ENCODE measurements around the gene CSK. TPM values are rescaled to one million over a fixed set of nuclear protein-coding genes. Genes with fewer than 3 reads are reported as not detected.

CSK gene
- total and polyA plus RNA-seq, 2 experiments from 2014 or later: 13.6 to 27.5 TPM

- no peak within 1 kb of the TSS for H3K27ac Mint-ChIP-seq
- TF ChIP-seq EZH2 (IDR thresholded peaks at IDR 0.05; ENCODE audit: low read depth, unreplicated experiment) (no peak), CTCF (conservative IDR thresholded peaks at IDR 0.05; ENCODE audit: low read depth in 2 of 2) (no peak), STAT1 (IDR thresholded peaks at IDR 0.05; ENCODE audit: unreplicated experiment) (no peak), CREB1 (CRISPR knock-in tag; IDR thresholded peaks at IDR 0.05; ENCODE audit: low read depth) (no peak), REST (IDR thresholded peaks at IDR 0.05; ENCODE audit: unreplicated experiment) (no peak), ZNF331 (CRISPR knock-in tag; IDR thresholded peaks at IDR 0.05; ENCODE audit: low read depth) (no peak)
- DNase-seq (ENCODE audit: low spot score): no peak
- H3F3A ChIP-seq (replicated peaks; ENCODE audit: low read depth): peaks cover 3% of the 10 kb centered on the region; the same call in 1 of the 2 replicates
- no peak within 1 kb of the TSS for H3K4me2 ChIP-seq
- H2AFZ ChIP-seq: no peak within 1 kb of the TSS
- H4K20me1 ChIP-seq (replicated peaks; ENCODE audit: insufficient read depth): no peaks in the 10 kb centered on the region
- H3K36me3 Mint-ChIP-seq (ENCODE audit: low read depth): no peaks in the 10 kb centered on the region; the same call in 2 of the 3 replicates
- peaks cover 21% of the 10 kb centered on the region for H3K4me1 Mint-ChIP-seq
- H3K9me2 ChIP-seq (ENCODE audit: insufficient read depth): no peaks in the 10 kb centered on the region
- H3K79me2 ChIP-seq (replicated peaks; ENCODE audit: insufficient read depth): no peaks in the 10 kb centered on the region
- H3K4me3 ChIP-seq: no peak within 1 kb of the TSS
- ATAC-seq: no peak
- no peaks in the 10 kb centered on the region for H3K36me3 ChIP-seq (ENCODE audit: insufficient read depth)
- no peaks in the 10 kb centered on the region for H3K27me3 ChIP-seq (ENCODE audit: insufficient read depth)
- no peak within 1 kb of the TSS for H3K4me3 Mint-ChIP-seq
- H3K9me3 Mint-ChIP-seq: no peaks in the 10 kb centered on the region
- H3K27me3 Mint-ChIP-seq (ENCODE audit: insufficient read depth, low read depth, poor library complexity): peaks cover 6% of the 10 kb centered on the region
- peaks cover 10% of the 10 kb centered on the region; the same call in 1 of the 2 replicates for H3K4me1 ChIP-seq (ENCODE audit: insufficient read depth)
- H3K27ac ChIP-seq (ENCODE audit: low read depth): no peak within 1 kb of the TSS
Measured at GRCh38 chr15:74812533-74812932, 30.7 kb downstream of the CSK start, which contains the start of gene LMAN1L. Gene LMAN1L, plus strand, starts transcription at chr15:74812835. Its CDS starts 20 bp downstream, at chr15:74812855.

- no peak overlapping the region for H3K4me2 ChIP-seq
- H3K79me2 ChIP-seq (replicated peaks; ENCODE audit: insufficient read depth): no peaks in the 10 kb centered on the region
- H3K27ac ChIP-seq (ENCODE audit: low read depth): no peak overlapping the region
- H3K36me3 Mint-ChIP-seq (ENCODE audit: low read depth): no peaks in the 10 kb centered on the region; the same call in 2 of the 3 replicates
- no peak overlapping the region for H3K4me3 ChIP-seq
- no peak overlapping the region for H3K27ac Mint-ChIP-seq
- no peaks in the 10 kb centered on the region for H3K9me2 ChIP-seq (ENCODE audit: insufficient read depth)
- 0 out of 2 replicates have a peak, but pooled peaks cover 7% of the 10 kb centered on the region for H3K4me1 ChIP-seq (ENCODE audit: insufficient read depth)
- H2AFZ ChIP-seq: no peak overlapping the region
- no peaks in the 10 kb centered on the region for H4K20me1 ChIP-seq (replicated peaks; ENCODE audit: insufficient read depth)
- H3K4me1 Mint-ChIP-seq: peaks cover 11% of the 10 kb centered on the region
- peaks cover 3% of the 10 kb centered on the region; the same call in 1 of the 2 replicates for H3F3A ChIP-seq (replicated peaks; ENCODE audit: low read depth)
- H3K4me3 Mint-ChIP-seq: no peak overlapping the region
- H3K27me3 Mint-ChIP-seq (ENCODE audit: insufficient read depth, low read depth, poor library complexity): peaks cover 10% of the 10 kb centered on the region
- no peaks in the 10 kb centered on the region for H3K36me3 ChIP-seq (ENCODE audit: insufficient read depth)
- ATAC-seq: no peak
- DNase-seq (ENCODE audit: low spot score): no peak
- H3K27me3 ChIP-seq (ENCODE audit: insufficient read depth): no peaks in the 10 kb centered on the region
- H3K9me3 Mint-ChIP-seq: no peaks in the 10 kb centered on the region
- TF ChIP-seq ZNF462 (CRISPR knock-in tag; IDR thresholded peaks at IDR 0.05) (no peak), STAT1 (IDR thresholded peaks at IDR 0.05; ENCODE audit: unreplicated experiment) (no peak), POLR2AphosphoS5 (IDR thresholded peaks at IDR 0.05; ENCODE audit: low read depth) (no peak), ZNF331 (CRISPR knock-in tag; IDR thresholded peaks at IDR 0.05; ENCODE audit: low read depth) (no peak)
Measured at GRCh38 chr15:74815121-74815934, 33.4 kb downstream of the CSK start.

All from GM23338 (cell line).